ACC112 (cell line): ENCODE results near the gene HOXC6.
A peak's percentile ranks its signal among the peaks of the same experiment; 100 is the strongest.

Experiments used
- H2AFZ ChIP-seq: fragments of 200-600 bp; sonication (generic); one replicate; pipeline ENCODE4 v1.6.0; 2017; ENCODE audit warnings: antibody characterized with exemption, low read length; ENCODE audit not compliant: unreplicated experiment
- H3K27ac ChIP-seq: fragments of 200-600 bp; sonication (generic); 2 replicates; pipeline ENCODE4 v1.5.1; 2014; ENCODE audit warnings: low read depth, mild to moderate bottlenecking, antibody characterized with exemption, low read length, moderate library complexity
- H3K27me3 ChIP-seq: fragments of 200-600 bp; sonication (generic); 2 replicates; pipeline ENCODE4 v1.6.1; 2014; ENCODE audit warnings: mild to moderate bottlenecking, antibody characterized with exemption, low read length, moderate library complexity, mixed read lengths; ENCODE audit not compliant: insufficient read depth
- H3K36me3 ChIP-seq: fragments of 200-600 bp; sonication (generic); 2 replicates; pipeline ENCODE4 v1.6.1; 2016; ENCODE audit warnings: mild to moderate bottlenecking, antibody characterized with exemption, low read length, moderate library complexity, mixed read lengths; ENCODE audit not compliant: insufficient read depth
- H3K4me1 ChIP-seq: fragments of 200-600 bp; sonication (generic); one replicate; pipeline ENCODE4 v1.6.1; 2016; ENCODE audit warnings: low read length, mixed read lengths; ENCODE audit not compliant: insufficient read depth, unreplicated experiment, control insufficient read depth
- H3K4me3 ChIP-seq: fragments of 200-600 bp; sonication (generic); 2 replicates; pipeline ENCODE4 v1.5.1; 2014; ENCODE audit warnings: mild to moderate bottlenecking, low read depth, low read length
- H3K79me2 ChIP-seq: fragments of 200-600 bp; sonication (generic); one replicate; pipeline ENCODE4 v1.6.0; 2016; ENCODE audit warnings: low read length; ENCODE audit not compliant: control insufficient read depth, unreplicated experiment, insufficient read depth

The HOXC6 gene

DNA sequence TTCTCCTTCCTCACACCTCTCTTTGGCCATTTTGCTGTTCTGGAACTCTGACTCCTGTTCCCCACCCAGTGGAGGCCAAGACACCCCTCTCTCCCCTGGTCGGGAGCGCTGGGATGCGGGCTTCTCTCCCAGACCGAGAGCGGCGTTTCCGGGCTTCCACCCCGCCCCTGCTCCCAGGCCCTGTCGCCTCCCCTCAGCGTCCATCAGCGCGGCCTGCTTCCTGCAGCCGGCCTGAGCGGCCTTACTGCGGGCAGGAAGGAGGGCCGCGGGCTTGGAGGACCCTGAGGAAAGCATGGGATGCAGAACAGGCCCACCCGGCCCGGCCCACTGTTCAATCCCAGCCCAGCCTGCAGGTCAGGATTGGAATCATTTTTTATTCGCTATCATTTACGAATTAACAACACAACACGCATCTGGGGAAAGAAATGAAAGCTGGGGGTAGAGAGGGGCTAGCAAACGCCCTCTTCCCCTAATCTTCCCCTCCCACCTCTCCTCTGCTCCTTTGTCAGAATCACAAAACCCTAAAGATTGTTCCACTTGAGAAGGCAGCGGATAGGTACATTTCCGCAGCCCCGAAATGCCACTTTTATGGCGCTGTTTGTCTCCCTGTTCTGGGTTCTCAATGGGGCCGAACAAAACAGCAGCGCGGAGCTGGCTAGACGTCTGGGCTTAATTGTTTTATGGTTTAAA, 23.3 kb upstream of the HOXC6 start:
- Histone ChIP-seq H3K4me3 (peak overlapping the region; percentile 43), H3K27ac (no peak overlapping the region), H2AFZ (peak overlapping the region; percentile 84), H3K36me3 (no peaks in the 10 kb centered on the region), H3K79me2 (peaks cover 9% of the 10 kb centered on the region), H3K4me1 (peaks cover 21% of the 10 kb centered on the region), H3K27me3 (peaks cover 6% of the 10 kb centered on the region; the same call in 1 of the 2 replicates)

DNA sequence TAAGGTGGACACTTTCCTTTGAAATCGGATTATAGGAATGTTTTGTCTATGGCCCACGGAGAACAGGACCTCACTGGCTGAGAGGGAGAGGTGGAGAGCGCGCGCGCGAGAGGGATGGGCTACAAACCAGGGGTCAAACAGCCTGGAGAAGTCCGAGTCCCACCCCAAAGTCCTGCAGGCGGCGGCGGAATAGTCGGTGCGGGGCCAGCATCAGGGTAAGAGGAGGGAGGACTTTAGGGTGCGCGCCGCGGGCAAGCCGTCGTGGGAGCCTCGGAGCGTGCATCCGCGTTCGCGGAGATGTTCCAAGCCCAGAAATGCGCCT, 22.7 kb upstream of the HOXC6 start:
- Histone ChIP-seq H3K36me3 (no peaks in the 10 kb centered on the region), H3K4me3 (peak overlapping the region; percentile 43), H3K27ac (no peak overlapping the region), H3K27me3 (peaks cover 6% of the 10 kb centered on the region; the same call in 1 of the 2 replicates), H2AFZ (peak overlapping the region; percentile 84), H3K79me2 (peaks cover 10% of the 10 kb centered on the region), H3K4me1 (peaks cover 26% of the 10 kb centered on the region)

DNA sequence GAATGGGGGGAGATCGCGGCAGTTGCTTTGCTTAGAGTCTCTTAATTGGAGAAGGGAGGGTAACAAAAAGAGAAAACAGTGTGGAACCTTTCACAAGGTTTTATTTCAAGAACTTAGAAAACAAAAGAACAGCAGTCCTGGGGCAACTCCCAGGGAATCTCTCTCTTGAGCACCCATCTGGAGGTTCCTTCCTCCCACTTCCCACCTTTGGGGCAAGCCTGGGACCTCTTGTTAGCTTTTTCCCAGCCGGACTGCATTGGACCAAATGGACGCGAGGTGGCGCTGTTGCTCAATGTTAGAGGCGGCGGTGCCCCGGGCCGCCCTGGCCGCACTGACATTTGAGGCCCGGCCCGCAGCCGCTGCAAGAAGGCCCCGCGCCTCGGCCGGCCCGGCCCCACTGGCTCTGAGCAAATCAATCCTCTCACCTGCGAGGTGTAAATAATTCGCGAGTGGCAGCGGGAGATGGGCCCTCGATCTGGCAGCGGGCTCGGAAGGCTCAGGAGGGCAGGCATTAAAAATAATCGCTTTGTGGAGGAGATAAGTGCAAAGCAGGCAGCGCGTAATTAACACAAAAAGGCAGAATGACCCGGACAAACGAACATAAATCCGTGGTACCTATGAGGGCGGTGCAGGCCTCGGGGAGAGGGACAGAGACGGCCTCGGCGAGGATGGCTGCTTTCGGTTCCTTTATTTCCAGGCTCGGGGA, 22.2 kb upstream of the HOXC6 start:
- Histone ChIP-seq H3K4me3 (peak overlapping the region; percentile 56), H3K27me3 (peaks cover 5% of the 10 kb centered on the region; the same call in 1 of the 2 replicates), H3K79me2 (peaks cover 7% of the 10 kb centered on the region), H3K27ac (no peak overlapping the region), H3K36me3 (no peaks in the 10 kb centered on the region), H3K4me1 (peaks cover 30% of the 10 kb centered on the region), H2AFZ (peak overlapping the region; percentile 84)

DNA sequence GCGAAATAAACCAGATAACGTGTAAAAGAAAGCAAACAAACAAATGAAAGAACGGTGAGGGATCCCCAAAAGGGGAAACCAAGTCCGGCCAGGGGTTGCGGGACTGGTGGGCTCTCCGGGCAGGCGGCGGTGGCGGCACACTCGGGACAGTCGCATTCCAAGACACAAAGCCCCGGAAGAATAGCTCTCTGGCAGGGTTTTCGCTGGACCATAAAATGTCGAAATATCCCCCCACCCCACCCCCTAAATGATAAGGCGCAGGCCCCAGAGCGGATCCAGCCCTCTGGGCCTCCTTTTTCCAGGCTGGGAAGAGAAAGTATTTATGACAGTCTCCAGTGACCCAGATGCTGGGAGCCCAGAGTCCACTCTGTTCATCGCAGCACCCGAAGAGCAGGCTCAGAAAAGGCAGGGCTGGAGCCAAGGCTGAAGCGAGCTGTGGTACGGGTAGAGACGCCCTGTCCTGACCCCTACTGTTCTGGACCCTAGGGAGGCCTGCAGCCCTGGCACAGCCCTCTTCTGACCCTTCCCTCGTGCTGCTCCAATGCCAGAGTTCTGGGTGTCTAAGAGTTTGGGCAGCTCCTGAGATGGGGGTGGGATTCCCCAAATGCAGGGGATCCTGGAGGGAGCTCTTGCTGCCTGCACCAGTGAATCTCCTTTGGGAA, 21.6 kb upstream of the HOXC6 start:
- Histone ChIP-seq H3K79me2 (peaks cover 7% of the 10 kb centered on the region), H3K27ac (no peak overlapping the region), H3K36me3 (no peaks in the 10 kb centered on the region), H3K4me3 (peak overlapping the region; percentile 56), H3K4me1 (peaks cover 30% of the 10 kb centered on the region), H3K27me3 (peaks cover 3% of the 10 kb centered on the region; the same call in 1 of the 2 replicates), H2AFZ (no peak overlapping the region)

DNA sequence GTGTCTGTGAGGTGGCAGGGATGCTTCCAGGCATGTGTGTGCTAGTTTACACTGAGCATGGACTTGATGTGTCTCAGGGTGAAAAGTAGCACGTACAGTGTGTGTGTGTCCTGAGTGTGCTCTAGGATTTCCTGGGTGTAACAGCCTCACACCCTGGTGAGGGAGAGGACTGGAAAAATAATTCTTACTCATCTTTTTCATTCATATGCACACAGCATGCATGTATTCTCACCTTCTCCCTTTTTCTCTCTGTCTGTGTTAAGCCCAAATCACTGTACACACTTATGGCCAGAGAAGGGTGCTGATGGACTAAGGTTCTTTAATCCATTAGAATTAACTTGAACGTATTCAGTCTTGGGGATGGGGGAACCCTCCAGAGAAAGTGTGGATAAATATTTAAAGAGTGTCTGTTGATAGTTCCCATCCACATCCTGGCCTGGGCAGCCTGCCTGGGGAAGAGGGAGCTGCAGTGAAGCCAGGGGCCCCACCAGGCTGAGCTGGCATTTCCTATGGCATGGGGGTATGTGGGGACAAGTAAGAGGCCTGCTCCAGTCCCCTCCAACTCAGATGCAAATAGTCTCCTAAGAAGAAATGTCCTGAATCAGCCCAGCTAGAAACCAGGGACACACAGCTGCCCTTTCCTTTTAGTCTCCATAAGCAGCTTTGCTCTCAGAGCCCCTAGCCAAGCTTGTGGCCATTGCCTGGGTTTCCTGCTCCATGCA, 20.5 kb upstream of the HOXC6 start:
- peaks cover 29% of the 10 kb centered on the region for H3K4me1 ChIP-seq
- no peak overlapping the region for H3K27ac ChIP-seq
- H3K36me3 ChIP-seq = no peaks in the 10 kb centered on the region
- peaks cover 7% of the 10 kb centered on the region for H3K79me2 ChIP-seq
- H3K4me3 ChIP-seq = peak overlapping the region; percentile 80
- no peak overlapping the region for H2AFZ ChIP-seq
- peaks cover 3% of the 10 kb centered on the region; the same call in 1 of the 2 replicates for H3K27me3 ChIP-seq

DNA sequence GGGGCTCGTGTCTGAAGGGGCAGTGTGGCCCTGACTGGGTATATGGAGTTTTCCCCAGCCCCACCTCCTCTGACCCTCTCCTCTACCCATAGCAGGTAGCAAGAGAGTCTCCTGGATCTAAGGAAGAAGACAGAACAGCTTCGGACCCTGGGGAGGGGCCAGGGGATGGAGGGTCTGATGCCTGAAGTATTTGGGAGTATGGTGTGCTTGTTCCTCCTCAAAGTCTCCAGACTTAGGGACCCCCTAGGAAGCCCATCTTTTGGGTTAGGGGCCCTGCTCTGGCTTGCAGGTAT, 20.0 kb upstream of the HOXC6 start:
- peaks cover 7% of the 10 kb centered on the region for H3K79me2 ChIP-seq
- no peaks in the 10 kb centered on the region for H3K36me3 ChIP-seq
- peaks cover 3% of the 10 kb centered on the region; the same call in 1 of the 2 replicates for H3K27me3 ChIP-seq
- no peak overlapping the region for H3K27ac ChIP-seq
- H3K4me3 ChIP-seq = peak overlapping the region; percentile 80
- H3K4me1 ChIP-seq = peaks cover 34% of the 10 kb centered on the region
- no peak overlapping the region for H2AFZ ChIP-seq

DNA sequence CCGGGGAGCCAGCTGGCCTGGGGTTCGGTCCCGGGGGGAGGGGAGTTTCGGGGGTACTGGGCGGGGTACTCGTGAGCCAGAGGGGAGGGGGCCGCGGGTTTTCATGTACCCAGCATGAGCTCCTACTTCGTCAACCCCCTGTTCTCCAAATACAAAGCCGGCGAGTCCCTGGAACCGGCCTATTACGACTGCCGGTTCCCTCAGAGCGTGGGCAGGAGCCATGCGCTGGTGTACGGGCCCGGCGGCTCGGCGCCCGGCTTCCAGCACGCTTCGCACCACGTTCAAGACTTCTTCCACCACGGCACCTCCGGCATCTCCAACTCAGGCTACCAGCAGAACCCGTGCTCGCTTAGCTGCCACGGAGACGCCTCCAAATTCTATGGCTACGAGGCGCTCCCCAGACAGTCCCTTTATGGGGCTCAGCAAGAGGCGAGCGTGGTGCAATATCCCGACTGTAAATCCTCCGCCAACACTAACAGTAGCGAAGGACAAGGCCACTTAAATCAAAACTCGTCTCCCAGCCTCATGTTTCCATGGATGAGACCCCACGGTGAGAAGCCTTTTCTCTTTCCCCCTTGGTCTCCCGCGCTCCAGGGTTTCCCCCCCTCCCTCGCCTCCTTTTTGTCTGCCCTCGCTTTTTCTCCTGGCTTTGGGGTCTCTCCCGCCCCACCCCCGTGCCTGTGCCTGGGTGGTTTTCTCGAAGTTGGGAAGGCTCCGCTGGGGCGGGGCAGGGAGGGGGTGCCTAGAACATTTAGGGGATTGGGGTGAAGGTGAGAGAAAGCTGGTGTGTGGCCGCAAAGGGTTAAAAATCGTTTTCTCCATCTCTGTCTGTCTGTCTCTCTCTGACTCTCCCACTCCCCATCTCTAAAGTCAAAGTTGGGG, 18.8 kb upstream of the HOXC6 start:
- peaks cover 7% of the 10 kb centered on the region for H3K79me2 ChIP-seq
- H3K4me3 ChIP-seq = peak overlapping the region; percentile 80
- H3K27ac ChIP-seq = no peak overlapping the region
- H3K36me3 ChIP-seq = no peaks in the 10 kb centered on the region
- peaks cover 3% of the 10 kb centered on the region; the same call in 1 of the 2 replicates for H3K27me3 ChIP-seq
- H2AFZ ChIP-seq = peak overlapping the region; percentile 93
- peaks cover 46% of the 10 kb centered on the region for H3K4me1 ChIP-seq

DNA sequence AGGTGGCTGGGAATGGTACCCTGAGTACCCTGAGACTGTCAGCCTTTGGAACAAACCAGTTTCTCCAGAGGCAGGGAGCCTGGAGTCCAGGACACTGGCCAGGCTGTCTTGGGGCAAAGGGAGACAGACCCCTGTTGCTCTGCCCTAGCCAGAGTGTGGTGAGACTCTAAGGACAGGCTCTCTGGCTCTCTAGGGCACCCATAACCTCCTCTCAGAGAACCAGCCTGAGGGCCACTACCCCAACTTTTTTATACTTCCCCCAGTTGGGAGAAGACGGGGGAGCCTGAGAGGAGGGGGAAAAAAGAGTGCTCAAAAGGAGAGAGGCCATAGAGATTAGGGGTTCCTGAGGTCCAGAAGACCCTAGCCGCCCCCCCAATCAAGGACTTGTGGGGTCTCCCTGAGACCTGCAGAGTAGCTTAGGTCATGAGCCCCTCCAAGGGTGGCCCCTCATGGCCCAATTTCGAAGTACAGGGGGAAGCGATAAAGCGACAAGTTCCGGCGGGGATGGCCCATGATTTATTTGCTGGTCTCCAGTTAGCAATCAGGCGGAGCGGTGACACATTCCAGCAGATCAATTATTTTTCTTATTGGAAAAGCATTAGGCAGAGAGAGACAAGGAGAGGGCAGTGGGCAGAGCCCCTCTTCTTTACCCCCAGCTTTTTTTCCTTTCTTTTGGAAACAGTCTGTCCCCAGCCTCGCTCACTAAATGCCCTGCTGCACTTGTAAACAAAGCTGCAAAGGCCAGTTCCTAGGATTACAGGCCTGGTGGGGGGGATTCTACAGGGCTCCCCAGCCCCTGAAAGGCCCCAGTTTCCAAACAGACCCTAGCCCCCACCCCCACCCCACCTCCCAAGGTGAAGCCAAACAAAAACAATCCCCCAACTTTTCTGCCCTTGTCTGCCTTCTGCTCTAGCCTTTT, 17.9 kb upstream of the HOXC6 start:
- H2AFZ ChIP-seq = peak overlapping the region; percentile 93
- no peaks in the 10 kb centered on the region for H3K36me3 ChIP-seq
- peak overlapping the region; percentile 80 for H3K4me3 ChIP-seq
- H3K4me1 ChIP-seq = peaks cover 48% of the 10 kb centered on the region
- peaks cover 2% of the 10 kb centered on the region; the same call in 1 of the 2 replicates for H3K27me3 ChIP-seq
- H3K27ac ChIP-seq = no peak overlapping the region
- H3K79me2 ChIP-seq = peaks cover 7% of the 10 kb centered on the region

DNA sequence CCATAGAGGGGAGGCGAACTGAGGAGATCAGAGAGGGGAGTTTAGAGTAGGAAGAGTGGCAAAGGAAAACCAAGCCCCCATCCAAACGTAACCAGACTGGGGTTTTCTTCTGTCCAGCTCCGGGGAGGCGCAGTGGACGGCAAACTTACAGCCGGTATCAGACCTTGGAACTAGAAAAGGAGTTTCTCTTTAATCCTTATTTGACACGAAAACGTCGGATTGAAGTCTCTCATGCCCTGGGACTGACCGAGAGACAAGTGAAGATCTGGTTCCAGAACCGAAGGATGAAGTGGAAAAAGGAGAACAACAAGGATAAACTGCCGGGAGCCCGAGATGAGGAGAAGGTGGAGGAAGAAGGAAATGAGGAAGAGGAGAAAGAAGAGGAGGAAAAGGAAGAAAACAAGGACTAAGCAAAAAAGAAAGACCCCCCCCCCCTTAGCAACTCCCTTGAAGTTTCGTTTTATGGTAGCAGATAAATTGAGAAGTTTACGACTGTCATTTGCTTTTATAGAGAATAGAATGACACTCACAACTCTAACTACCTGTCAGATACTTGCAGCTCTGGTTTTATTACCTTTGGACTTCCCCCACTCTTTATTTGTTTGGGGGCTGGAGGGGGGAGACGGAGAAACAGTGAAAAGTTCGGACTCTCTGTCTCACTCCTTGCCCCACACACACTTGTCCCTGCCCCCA, 17.1 kb upstream of the HOXC6 start:
- Histone ChIP-seq H3K79me2 (peaks cover 7% of the 10 kb centered on the region), H3K27ac (no peak overlapping the region), H3K4me1 (peaks cover 54% of the 10 kb centered on the region), H3K36me3 (no peaks in the 10 kb centered on the region), H3K27me3 (no peaks in the 10 kb centered on the region), H3K4me3 (peak overlapping the region; percentile 80), H2AFZ (no peak overlapping the region)
